K562 (cell line): ENCODE results near the gene CLASP1. TPM values are rescaled to one million over a fixed set of nuclear protein-coding genes. Genes with fewer than 3 reads are reported as not detected.

Experiments
- ARID3B ChIP-seq: fragments of 250-450 bp; sonication (Bioruptor Pico); IDR thresholded peaks from 2 replicates; pipeline ENCODE4 v1.4.0; 2020; ENCODE audit warnings: borderline replicate concordance
- BRCA1 ChIP-seq, 2 experiments: fragments of 450-650 bp in 1 of 2; sonication (generic) in 1 of 2; formaldehyde crosslinking in 1 of 2; IDR thresholded peaks; 2 replicates each; pipeline versions ENCODE4 v1.5.0 to v1.6.1; 2017 to 2020; ENCODE audit warnings: mild to moderate bottlenecking in 1 of 2, missing genetic modification reagents in 1 of 2
- CHD2 ChIP-seq: IDR thresholded peaks from 2 replicates; pipeline ENCODE4 v1.6.1; 2011; ENCODE audit warnings: low read depth, low read length
- CLOCK ChIP-seq: fragments of 250-450 bp; sonication (Bioruptor Pico); IDR thresholded peaks from 2 replicates; pipeline ENCODE4 v1.4.0; 2020; ENCODE audit warnings: mild to moderate bottlenecking, moderate library complexity, borderline replicate concordance
- FOXA3 ChIP-seq, 2 experiments: fragments of 450-650 bp in 1 of 2; sonication (generic) in 1 of 2; formaldehyde crosslinking; IDR thresholded peaks in 1 of 2; conservative IDR thresholded peaks in 1 of 2; 2 replicates each; pipeline versions ENCODE4 v1.4.0 to v1.8.0; 2020 to 2022; ENCODE audit warnings: mild to moderate bottlenecking in 2 of 2, missing genetic modification reagents in 1 of 2
- GTF2A2 ChIP-seq: IDR thresholded peaks from 2 replicates; pipeline ENCODE4 v1.6.1; 2016; ENCODE audit warnings: mild to moderate bottlenecking, missing genetic modification characterization, missing compliant biosample characterization
- JUND ChIP-seq, 2 experiments: IDR thresholded peaks; 2 replicates in 1 of 2; 3 replicates in 1 of 2; pipeline ENCODE4 v1.6.1; 2011; ENCODE audit warnings: borderline replicate concordance in 2 of 2, low read depth in 2 of 2, low read length in 2 of 2, improper control_type of control experiment in 1 of 2, missing biosample characterization in 1 of 2, missing genetic modification characterization in 1 of 2, missing genetic modification reagents in 1 of 2
- MCM5 ChIP-seq: fragments of 450-650 bp; IDR thresholded peaks from 2 replicates; pipeline ENCODE4 v1.6.1; 2016; ENCODE audit warnings: low read depth
- MLX ChIP-seq, 2 experiments: fragments of 450-650 bp in 1 of 2; sonication (generic) in 1 of 2; formaldehyde crosslinking; conservative IDR thresholded peaks; 2 replicates each; pipeline versions ENCODE4 v1.4.0 to v1.8.1; 2020 to 2022; ENCODE audit warnings: mild to moderate bottlenecking in 1 of 2, missing genetic modification reagents in 1 of 2
- NFIX ChIP-seq: fragments of 250-450 bp; sonication (Bioruptor Pico); IDR thresholded peaks from 2 replicates; pipeline ENCODE4 v1.4.0; 2020; ENCODE audit warnings: low read depth, mild to moderate bottlenecking, moderate library complexity
- SAFB ChIP-seq: fragments of 200-400 bp; formaldehyde crosslinking; IDR thresholded peaks from 2 replicates; pipeline ENCODE4 v1.6.1; 2017; ENCODE audit warnings: low read depth, low read length, borderline replicate concordance
- SAP30 ChIP-seq: fragments of 200-600 bp; sonication (generic); IDR thresholded peaks from 2 replicates; pipeline ENCODE4 v1.6.1; 2012; ENCODE audit warnings: borderline replicate concordance, low read depth, mild to moderate bottlenecking, moderate library complexity, low read length, control low read depth, inconsistent platforms; ENCODE audit not compliant: insufficient read depth, poor library complexity, severe bottlenecking
- SOX6 ChIP-seq: fragments of 450-650 bp; IDR thresholded peaks from 2 replicates; pipeline ENCODE4 v1.6.1; 2014; ENCODE audit warnings: mild to moderate bottlenecking
- SRSF1 ChIP-seq: fragments of 200-400 bp; formaldehyde crosslinking; IDR thresholded peaks from 2 replicates; pipeline ENCODE4 v1.6.1; 2017; ENCODE audit warnings: mild to moderate bottlenecking, low read depth, low read length, moderate library complexity
- TCF7L2 ChIP-seq: fragments of 150-350 bp; IDR thresholded peaks from 2 replicates; pipeline ENCODE4 v1.6.1; 2016; ENCODE audit warnings: low read depth, mild to moderate bottlenecking, low read length, moderate library complexity
- TEAD2 ChIP-seq: fragments of 450-650 bp; IDR thresholded peaks from 2 replicates; pipeline ENCODE4 v1.6.1; 2016; ENCODE audit warnings: missing genetic modification characterization, control low read depth, missing compliant biosample characterization
- ZNF274 ChIP-seq: IDR thresholded peaks from 2 replicates; pipeline ENCODE4 v1.6.1; 2011; ENCODE audit warnings: low read depth, mild to moderate bottlenecking, low read length, moderate library complexity, borderline replicate concordance
- ZNF431 ChIP-seq: sonication (generic); formaldehyde crosslinking; IDR thresholded peaks from 2 replicates; pipeline ENCODE4 v1.8.0; 2022; ENCODE audit warnings: mild to moderate bottlenecking, missing genetic modification reagents
- ZNF586 ChIP-seq: fragments of 450-650 bp; formaldehyde crosslinking; conservative IDR thresholded peaks from 2 replicates; pipeline ENCODE4 v1.4.0; 2020; ENCODE audit warnings: mild to moderate bottlenecking, moderate library complexity
- ZNF740 ChIP-seq, 3 experiments: fragments of 200-800 bp in 1 of 3; sonication (Bioruptor generic) in 1 of 3; sonication (generic) in 1 of 3; formaldehyde crosslinking in 1 of 3; IDR thresholded peaks; 2 replicates each; pipeline versions ENCODE4 v1.6.1 to v1.8.0; 2016 to 2022; ENCODE audit warnings: mild to moderate bottlenecking in 2 of 3, missing compliant biosample characterization in 2 of 3, missing genetic modification characterization in 2 of 3, missing genetic modification reagents in 1 of 3
- ZZZ3 ChIP-seq: fragments of 450-650 bp; IDR thresholded peaks from 2 replicates; pipeline ENCODE4 v1.6.1; 2016; ENCODE audit warnings: antibody characterized with exemption, mild to moderate bottlenecking, moderate library complexity
- polyA plus RNA-seq, 8 experiments: library from polyadenylated mRNA; depleted of rRNA in 4 of 8; stranded (reverse) in 5 of 8; unstranded in 3 of 8; fragments of >200 nt; fragmentation: Nextera tagmentation in 2 of 8; fragmentation: Illumina TruSeq in 1 of 8; extraction: Ambion mirVana in 2 of 8; extraction: Trizol in 1 of 8; gene quantifications; 2 replicates each; pipeline versions ENCODE4 v1.2.1 to v1.2.3, GENCODE V29; 2011 to 2014; ENCODE audit warnings: inconsistent platforms in 1 of 8, missing spikeins in 1 of 8
- total RNA-seq, 7 experiments: library from RNA; depleted of rRNA in 6 of 7; stranded (reverse); fragments of >200 nt in 6 of 7; fragmentation: Illumina TruSeq in 2 of 7; extraction: Trizol in 2 of 7; gene quantifications; 2 replicates each; pipeline versions ENCODE4 v1.2.1 to v1.2.3, GENCODE V29; 2011 to 2021; ENCODE audit warnings: low replicate concordance in 1 of 7

The CLASP1 gene
- total and polyA plus RNA-seq, 9 of the 15 experiments (the other 6 are each of a cell fraction or from before 2014, with no cell fraction given), result 1.7 to 40.3 (median 20.7) TPM

GRCh38 chr2:121627525-121628050, 21.7 kb downstream of the CLASP1 start (continued):
- TF ChIP-seq SRSF1 (no peak), CHD2 (no peak), FOXA3 (CRISPR knock-in tag; conservative IDR thresholded peaks at IDR 0.05 in 1 of 2, IDR thresholded peaks at IDR 0.05 in 1 of 2) (peak; percentile 84 to 89), SOX6 (peak; percentile 69), NFIX (no peak), ZNF274 (no peak), ARID3B (no peak), SAP30 (no peak), TCF7L2 (no peak), CLOCK (no peak), GTF2A2 (no peak), SAFB (no peak), JUND (IDR thresholded peaks at IDR 0.05; ENCODE audit: borderline replicate concordance, low read depth, low read length) (peak; percentile 39; the same call in 1 of the 2 replicates), JUND (tag; IDR thresholded peaks at IDR 0.05; ENCODE audit: borderline replicate concordance, low read depth, low read length) (peak; percentile 40; the same call in 1 of the 3 replicates), ZZZ3 (no peak), TEAD2 (no peak), MLX (CRISPR knock-in tag; conservative IDR thresholded peaks at IDR 0.05) (no peak), MCM5 (no peak), ZNF586 (no peak), BRCA1 (IDR thresholded peaks at IDR 0.05) (no peak), BRCA1 (CRISPR knock-in tag; IDR thresholded peaks at IDR 0.05) (no peak), ZNF431 (CRISPR knock-in tag) (0 out of 2 replicates have a peak, but pooled peaks have one; percentile 50), ZNF740 (CRISPR knock-in tag; IDR thresholded peaks at IDR 0.05) (no peak), ZNF740 (tag; IDR thresholded peaks at IDR 0.05) (no peak)
